NCI-H82 treated with DMSO at 0.1 percent for 48 hours (cell line): ENCODE results near the gene PRDM16.

Experiments
- DNase-seq: peaks from one replicate; lab custom pipeline; 2025; ENCODE audit not compliant: unreplicated experiment; lab: John Stamatoyannopoulos, UW

PRDM16 gene

DNA sequence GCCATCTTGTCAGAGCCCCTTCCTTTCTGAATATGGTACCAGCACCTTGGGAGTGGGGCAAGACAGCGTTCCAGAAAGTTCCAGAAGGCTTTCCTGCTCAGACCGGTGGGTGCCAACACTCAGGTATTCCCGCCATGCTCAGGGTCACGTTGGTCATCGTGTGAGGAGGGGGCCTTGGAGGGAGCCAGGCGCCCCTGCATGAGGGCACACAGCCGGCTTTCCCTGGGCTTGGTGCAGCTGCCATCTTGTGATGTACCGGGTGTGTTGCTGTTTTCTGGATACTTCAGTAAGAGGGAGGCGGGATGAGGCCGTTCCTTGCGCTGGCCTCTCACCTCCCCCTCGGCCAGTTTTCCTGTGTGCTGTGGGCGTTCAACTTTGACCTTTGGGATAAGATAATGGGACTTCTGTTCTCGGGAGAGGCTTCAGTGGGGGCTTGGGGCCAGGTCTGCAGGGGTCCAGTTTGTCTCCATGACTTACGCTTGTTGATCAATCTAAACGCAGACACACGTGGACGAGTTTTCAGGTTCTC is 69.7 kb downstream of the PRDM16 start:
- no peak for DNase-seq

DNA sequence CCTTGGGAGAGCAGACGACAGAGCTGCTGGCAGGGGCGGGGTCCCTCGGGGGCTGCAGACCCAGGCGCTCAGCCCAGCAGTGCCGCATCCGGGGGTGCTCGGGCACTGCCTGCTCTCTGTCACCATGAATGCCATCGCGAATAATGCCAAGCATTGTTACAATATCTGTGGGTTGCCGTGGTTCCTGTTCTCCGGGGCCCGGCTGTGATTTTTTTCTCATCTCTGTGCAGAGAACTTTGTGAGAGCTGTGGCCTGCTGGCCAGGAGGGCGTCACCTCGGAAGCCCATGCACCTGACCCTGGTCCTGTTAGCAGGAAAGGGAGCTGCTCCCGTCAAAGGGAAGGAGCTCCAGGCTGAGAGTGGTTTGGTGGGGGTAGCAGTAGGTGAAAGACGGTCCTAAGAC is 70.4 kb downstream of the PRDM16 start:
- no peak for DNase-seq

DNA sequence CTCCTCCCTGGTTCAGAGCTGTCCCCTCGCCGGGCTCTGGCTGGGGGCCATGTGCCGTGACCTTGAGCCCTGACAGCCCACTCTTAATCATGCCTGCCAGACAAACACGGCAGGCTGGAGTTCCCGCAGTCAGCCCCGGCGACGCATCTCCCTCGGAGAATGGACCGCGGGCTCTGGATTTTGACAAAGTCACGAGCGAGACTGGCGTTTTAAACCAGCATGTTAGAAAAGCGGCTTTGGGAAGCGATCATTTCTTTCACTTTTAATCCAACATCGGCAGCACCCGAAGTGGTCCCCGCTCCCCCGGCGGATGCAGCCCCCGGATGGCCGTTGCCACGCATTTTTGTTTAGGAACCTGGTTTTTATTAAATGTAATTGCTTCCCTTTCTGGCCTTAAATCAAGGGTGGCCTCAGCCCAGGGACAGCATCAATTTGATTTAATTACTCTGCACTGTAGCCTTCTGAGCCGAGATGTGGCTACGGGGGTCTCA is 70.9 kb downstream of the PRDM16 start:
- no peak for DNase-seq

DNA sequence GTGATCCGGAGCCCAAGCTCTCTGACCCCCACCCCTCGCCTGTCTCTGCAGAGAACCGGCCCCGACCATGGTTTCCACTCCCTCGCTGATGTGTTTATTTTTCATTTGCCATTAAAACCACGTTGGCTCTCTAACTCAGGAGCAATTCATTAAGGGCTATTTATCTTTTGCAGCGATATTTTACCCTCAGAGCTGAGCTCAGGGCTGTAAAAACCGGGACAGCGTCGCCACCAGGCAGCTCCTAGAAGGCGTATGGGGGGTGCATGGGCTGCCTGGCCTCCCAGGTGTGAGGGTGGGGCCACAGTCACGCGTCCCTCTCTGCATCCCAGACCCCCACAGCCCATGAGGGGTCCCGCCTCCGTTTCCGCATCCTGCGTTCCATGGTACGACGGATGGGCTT is 71.4 kb downstream of the PRDM16 start:
- DNase-seq = no peak

DNA sequence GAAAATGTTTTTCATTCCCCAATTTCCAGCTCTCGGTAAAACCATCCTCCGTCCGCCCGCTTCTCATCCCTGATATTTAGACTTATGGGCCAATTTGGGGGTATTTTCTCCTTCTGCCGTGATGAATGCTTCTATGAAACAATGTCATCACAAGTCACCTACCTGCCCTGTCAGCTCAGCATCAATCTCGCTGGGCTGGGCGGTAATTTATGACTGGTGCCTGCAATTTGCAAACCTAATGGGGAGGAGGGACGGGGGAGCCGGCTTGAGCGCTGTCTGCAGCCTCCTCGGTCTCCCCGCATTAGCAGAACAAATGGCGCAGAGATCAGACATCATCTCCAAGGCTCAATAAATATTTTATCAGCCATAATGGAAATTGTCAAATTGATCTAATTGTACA is 72.1 kb downstream of the PRDM16 start:
- DNase-seq = no peak

DNA sequence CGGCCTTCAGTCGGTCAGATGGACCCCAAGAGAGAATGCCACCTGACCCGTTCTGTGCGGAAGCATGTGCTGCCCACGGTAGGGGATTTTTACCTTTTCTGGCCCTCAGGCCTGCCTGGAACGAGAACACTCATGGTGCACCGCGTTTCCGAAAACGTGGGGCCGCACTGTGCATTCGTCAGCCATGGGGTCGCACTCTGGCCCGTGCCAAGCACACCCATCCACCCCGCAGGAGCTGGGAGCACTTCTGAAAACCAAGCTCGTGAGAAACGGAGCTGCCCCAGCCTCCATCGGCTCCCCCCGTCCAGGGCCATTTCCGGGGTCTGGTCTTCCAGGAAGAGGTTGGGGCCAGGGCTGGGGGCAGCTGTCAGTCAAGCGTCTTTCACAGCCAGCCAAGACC is 72.8 kb downstream of the PRDM16 start:
- no peak for DNase-seq

DNA sequence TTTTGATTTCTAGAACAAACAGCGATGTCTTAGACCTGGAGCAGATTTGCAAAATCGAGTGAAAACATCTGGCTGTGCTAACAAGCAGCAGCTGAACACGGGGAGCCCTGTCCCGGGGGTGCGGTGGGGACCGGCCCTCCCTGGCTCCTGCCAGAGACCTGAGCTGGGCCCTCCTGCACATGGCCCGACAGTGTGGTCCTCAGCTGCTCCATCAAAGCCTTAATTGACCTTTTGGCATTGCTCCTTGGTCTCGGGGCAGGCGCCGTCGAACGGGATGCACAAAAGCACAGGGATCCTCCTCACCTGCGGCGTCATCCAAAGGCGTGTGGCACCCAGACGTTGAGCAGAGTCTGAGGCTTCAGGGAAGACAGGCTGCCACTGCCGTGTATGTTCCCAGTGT is 73.2 kb downstream of the PRDM16 start:
- no peak for DNase-seq

DNA sequence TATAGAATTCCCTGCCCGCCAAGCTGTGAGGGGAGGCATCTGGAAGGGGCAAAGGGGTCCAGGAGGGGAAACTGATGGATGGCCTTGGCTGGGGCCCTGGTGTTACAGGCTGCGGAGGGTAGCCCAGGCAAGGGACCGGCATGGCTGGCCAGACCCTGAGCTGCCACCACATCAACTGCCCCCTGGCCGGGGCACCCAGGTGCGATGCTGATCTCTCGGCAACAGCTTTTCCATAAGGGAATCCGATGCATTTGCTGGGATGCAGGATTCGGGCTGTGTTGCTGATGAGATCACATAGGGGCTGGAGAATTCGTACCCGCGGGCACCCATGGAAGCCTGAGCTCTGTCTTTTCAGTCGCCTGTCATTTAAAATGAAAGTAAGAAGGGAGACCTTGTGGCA is 73.7 kb downstream of the PRDM16 start:
- no peak for DNase-seq

DNA sequence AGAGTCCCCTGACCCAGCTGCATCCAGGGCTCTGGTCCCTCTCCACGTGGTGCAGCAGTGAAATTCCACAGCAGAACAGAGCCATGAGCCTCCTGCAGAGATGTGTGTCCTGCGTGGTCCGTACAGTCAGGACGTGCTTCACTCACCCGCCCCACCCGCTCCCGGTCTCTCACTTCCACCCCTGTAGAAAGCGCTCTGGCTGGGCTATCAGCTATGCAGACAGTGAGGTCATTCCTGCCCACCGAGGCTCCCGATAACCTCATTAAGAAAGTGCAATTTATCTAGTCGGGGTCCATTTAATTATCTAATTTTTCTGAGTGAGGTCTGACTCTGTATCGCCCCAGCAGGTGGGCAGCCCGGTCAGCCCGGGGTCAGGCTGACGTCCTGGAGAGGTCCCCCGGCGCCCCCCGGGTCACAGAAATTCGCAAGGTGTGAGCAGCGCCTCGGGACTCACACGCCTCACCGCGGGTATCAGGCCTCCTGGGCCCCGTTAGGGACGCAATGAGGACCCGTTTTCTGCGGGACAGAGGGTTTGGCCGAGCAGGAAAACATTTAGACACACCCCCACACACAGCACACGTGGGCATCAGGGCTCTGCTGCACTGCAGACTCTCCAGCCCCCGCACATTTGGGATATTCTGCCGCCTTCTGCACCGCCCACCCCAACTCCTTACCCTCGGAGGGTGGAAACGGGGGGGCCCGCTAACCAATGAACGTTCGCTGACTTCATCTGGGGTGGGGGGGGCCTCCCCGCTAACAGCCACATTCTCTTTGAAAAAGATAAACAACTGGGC is 76.7 kb downstream of the PRDM16 start:
- DNase-seq = no peak

DNA sequence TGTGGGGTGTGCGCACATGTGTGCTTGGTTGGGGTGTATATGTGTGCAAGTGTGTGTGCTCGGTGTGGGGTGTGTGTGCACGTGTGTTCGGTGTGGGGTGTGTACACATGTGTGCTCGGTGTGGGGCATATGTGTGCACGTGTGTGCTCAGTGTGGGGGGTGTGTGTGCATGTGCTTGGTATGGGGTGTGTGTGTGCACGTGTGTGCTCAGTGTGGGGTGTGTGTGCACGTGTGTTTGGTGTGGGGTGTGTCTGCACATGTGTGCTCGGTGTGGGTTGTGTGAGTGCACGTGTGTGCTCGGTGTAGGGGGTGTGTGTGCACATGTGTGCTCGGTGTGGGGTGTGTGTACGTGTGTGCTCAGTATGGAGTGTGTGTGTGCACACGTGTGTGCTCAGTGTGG is 77.5 kb downstream of the PRDM16 start:
- DNase-seq = no peak

DNA sequence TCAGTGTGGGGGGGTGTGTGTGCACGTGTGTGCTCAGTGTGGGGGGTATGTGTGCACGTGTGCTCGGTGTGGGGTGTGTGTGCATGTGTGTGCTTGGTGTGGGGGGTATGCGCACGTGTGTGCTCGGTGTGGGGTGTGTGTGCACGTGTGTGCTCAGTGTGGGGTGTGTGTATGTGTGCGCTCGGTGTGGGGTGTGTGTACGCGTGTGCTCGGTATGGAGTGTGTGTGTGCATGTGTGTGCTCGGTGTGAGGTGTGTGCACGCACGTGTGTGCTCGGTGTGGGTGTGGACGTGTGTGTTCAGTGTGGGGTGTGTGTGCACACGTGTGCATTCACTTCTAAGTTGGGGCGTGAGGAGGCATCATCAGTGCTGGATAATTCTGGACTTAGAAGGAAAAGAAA is 77.9 kb downstream of the PRDM16 start:
- no peak for DNase-seq

DNA sequence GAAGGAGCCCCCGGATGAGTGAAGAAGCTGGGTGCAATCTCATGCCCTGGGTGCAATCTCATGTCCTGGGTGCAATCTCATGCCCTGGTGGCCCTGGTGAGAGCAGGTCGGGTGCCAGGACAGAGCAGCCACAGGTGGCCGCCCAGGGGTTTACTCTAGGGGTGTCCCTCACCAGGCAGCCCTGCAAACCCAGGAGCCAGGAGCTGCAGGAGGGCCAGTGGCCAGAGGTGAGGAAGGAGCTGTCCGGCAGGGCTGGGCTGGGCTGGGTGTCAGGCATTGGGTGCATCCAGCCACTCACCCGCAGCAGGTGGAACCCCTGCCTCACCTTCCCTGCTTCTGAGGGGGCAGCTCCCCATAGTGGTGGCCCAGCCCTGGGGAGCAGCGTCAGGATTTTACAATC is 79.2 kb downstream of the PRDM16 start:
- DNase-seq = no peak

DNA sequence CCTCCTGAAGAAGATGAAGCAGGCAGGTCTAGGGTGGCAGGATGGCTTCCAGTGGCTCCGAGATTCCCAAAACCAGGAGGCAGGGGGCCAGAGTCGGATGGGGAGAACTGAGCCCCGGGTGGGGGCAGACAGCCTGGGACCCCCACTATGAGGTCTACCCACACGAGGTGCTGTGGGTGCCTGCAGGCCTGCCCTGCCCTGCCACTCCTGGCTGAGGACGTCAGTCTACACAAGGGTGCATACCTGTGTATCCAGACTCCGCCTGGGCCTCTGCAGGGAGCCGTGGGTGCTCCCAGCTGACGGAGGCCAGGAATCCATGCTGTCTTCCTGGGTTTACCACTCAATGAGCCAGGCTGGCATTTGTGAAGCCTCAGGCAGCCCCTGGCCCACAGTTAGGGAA is 80.3 kb downstream of the PRDM16 start:
- no peak for DNase-seq

DNA sequence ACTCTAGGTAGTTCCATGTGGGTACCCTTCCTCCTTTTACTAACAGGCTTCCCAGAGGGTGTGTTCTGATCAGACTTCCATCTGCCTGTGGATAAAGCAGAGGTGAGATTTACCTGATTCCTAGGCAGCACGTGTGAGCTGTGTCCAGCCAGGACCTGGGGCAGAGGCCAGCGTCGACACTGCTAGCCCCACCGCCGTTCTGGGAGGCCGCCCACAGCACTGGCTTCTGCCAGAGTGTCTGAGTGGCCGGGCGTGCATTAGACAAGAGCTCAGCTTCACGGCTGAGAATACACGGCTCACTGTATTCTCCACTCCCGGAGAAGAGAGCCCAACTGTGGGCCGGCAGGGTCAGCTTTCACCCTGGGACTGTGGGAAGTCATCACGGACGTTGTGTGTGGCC is 82.5 kb downstream of the PRDM16 start:
- no peak for DNase-seq

DNA sequence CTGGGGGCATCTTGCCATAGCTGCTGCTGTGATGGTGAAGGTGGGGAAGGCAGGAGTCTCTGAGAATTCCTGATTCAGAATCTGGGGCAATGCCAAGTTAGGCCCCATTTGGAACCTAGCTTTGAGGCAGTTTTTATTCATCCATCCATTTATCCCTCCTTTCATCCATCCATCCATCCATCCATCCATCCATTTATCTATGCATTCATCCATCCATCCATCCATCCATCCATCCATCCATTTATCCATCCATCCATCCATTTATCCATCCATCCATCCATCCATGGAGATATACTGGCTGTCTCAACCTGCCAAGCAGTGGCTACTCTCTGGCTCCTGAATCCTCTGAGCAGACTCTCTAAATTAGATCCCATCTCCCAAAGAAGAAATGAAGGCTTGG is 83.1 kb downstream of the PRDM16 start:
- DNase-seq = no peak

DNA sequence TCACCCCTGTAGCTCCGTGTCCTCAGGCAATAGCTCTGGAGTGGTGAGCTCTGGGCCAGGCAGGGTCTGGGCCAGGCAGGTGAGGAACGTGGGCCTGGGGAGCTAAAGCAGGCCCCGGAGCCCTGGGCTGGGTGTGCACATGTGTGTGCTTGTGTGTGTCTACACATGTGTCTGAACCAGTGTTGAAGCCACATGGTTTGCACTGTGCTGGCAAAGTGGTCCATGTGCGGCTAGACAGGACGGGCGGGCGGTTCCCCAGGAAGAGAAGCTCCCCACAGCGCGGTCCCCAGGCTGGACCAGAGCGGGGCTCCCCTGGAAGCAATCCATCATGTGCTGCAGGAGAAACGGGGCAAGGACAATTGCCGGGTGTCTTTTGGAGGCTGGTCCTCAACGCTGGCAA is 84.2 kb downstream of the PRDM16 start:
- no peak for DNase-seq

DNA sequence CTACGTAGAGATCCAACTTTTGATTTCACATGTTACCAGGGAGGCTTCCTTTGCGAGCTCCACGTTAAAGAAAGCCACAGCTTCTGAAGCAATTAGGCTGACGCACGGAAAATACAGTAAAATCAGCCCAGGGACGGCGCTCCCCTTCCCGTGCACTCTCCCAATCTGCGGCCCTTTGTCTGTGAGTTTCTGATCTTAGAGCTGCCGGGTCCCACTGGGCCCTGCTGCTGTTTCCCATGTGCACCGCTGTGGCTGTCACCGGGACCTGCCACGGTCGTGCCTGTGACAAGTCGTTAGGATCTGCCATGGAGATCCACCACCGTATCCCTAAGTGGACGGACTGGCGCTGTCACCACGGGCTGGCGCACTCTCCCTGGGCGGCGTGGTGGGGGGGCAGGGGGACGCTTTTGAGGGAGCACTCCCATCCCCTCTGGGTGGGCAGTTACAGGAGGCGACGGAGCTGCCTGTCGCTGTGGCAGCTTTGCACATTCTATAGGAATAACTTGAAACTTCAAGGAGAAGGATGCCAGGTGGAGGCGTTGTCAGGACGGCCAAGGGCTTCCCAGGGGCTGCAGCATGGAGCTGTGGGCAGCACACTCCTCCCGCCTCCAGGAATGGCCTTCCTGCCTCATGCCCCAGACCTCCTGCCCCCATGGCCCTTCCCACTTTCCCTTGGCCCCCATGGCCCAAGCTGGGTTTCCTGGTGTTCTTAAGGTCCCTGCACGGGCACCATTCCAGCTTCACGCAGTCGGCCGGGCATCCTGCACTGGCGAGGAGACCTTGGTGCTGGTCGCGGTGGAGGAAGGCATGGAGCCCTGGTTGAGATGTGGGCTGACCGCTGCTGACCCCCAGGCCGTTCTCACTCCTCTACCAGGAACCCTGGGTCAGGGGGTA is 85.1 kb downstream of the PRDM16 start:
- DNase-seq = no peak

DNA sequence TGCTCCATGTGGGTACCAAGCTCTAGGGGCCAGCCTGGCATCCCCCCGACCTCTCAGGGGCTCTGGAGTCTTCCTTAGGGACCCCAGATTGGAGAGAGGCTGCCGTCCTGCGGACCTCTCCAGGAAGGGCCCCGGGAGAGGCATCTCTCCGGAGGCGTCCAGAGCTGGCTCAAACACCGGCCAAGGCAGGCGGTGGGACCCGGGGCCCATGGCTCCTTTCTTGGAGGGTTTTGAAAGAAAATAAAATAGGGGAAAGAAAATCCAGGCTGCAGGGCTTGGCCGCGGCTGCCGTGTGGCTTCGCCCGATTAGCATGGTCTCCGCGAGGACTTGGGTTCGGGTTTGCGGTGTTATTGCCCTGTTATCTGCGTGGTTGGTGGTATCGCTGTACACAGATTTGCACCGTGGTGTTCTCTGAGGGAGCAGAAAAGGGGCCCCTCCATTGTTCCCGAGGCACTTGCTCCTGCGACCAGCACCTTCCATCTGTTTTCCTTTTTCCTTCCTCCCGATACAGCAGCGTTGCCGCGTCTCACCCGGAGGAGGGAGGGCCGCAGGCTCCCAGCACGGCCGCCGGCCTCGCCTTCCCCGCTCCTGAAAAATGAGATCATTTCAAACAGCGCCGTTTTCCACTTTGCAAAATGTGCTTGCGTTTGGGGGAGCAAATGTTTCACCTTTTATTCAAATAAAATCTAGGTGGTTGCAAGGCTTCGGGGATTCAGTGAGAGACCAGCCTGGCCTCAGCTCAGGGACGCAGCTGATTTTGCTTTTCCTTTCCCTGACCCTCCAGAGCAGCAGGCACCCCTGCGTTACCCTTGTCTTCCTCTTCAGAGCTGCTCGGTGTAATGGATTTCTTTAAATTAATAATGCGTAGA is 86.3 kb downstream of the PRDM16 start:
- DNase-seq = no peak

DNA sequence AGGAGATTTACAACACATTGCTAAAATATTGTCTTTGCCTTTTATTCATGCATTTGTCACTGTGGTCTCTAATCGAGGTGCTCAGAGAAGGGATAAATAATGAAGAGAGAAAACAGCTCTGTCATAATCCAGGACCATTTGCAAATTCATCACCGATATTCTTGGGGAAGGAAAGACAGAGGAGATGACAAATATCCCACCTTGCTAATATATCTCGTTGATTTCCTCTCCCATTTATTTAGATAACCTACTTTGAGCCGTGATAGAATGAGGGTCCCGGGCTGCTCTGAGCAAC is 86.9 kb downstream of the PRDM16 start:
- DNase-seq = no peak

DNA sequence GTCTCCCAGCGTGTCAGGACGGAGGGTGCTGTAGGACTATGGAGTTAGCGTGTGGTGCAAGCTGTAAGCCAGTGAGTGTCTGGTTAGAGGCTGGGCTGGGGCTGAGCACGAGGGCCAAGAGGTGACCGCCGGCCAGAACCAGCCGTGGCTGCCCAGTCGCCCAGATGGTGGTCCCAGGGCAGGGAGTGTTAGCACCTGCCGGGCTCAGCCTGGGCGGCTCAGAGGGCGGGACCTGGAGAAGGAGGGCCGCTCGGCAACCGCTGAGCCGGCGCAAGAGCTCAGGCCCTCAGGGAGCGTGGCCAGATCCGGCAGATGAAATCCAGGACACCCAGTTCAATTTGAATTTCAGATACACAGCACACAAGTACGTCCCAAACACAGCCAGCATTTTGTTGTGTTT is 87.9 kb downstream of the PRDM16 start:
- DNase-seq = no peak

DNA sequence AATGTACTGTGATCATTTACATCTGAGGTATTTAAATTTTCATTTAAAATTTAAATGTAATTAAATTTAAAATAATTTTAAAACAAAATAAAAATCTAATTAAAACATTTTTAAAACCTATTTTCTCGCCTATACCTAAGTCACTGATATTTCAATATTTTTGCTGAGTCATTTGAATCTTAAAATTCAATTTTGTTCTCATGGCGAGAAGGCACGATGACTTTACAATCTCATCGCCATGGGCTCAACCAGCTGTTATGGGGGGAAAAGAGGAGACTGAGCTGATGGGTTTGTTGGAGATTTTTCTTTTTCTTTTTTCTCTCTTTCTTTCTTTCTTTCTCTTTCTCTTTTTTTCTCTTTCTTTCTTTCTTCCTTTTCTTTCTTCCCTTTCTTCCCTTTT is 89.3 kb downstream of the PRDM16 start:
- no peak for DNase-seq
